AG08395 (cell line): ENCODE results near the gene PDE4D.

Experiments used
- DNase-seq: peaks from one replicate; pipeline ENCODE4 v3.0.0; 2012; ENCODE audit warnings: mixed read lengths, low spot score

Gene PDE4D

GRCh38 chr5:59102437-59102836 is 791.1 kb downstream of the PDE4D start:
- no peak for DNase-seq

- no peak for DNase-seq
Measured at GRCh38 chr5:59100875-59101274, 792.7 kb downstream of the PDE4D start.

GRCh38 chr5:59099995-59100345 is 793.6 kb downstream of the PDE4D start:
- DNase-seq, result no peak

- peak; percentile 52 for DNase-seq
Measured at GRCh38 chr5:59099270-59099994, 794.1 kb downstream of the PDE4D start.

GRCh38 chr5:59098743-59099142 is 794.8 kb downstream of the PDE4D start:
- no peak for DNase-seq

- no peak for DNase-seq
Measured at GRCh38 chr5:59097712-59098111, 795.8 kb downstream of the PDE4D start.

GRCh38 chr5:59097116-59097515 is 796.4 kb downstream of the PDE4D start:
- no peak for DNase-seq

- DNase-seq, result peak; percentile 8
Measured at GRCh38 chr5:59095480-59095879, 798.0 kb downstream of the PDE4D start.

- DNase-seq, result no peak
Measured at GRCh38 chr5:59094864-59095263, 798.7 kb downstream of the PDE4D start.

- no peak for DNase-seq
Measured at GRCh38 chr5:59093329-59093728, 800.2 kb downstream of the PDE4D start.

GRCh38 chr5:59092758-59093157 is 800.8 kb downstream of the PDE4D start:
- DNase-seq, result no peak

GRCh38 chr5:59091965-59092364 is 801.6 kb downstream of the PDE4D start:
- no peak for DNase-seq

- DNase-seq, result no peak
Measured at GRCh38 chr5:59090323-59090722, 803.2 kb downstream of the PDE4D start.

GRCh38 chr5:59089767-59090166 is 803.8 kb downstream of the PDE4D start:
- DNase-seq, result no peak

- no peak for DNase-seq
Measured at GRCh38 chr5:59088546-59088945, 805.0 kb downstream of the PDE4D start.

GRCh38 chr5:59086024-59086423 is 807.5 kb downstream of the PDE4D start:
- DNase-seq, result no peak

GRCh38 chr5:59081693-59082092 is 811.8 kb downstream of the PDE4D start:
- DNase-seq, result no peak

GRCh38 chr5:59079622-59080620 is 813.6 kb downstream of the PDE4D start:
- DNase-seq, result peak; percentile 78

GRCh38 chr5:59071755-59072549 is 821.6 kb downstream of the PDE4D start:
- DNase-seq, result no peak

GRCh38 chr5:59069438-59070079 is 824.0 kb downstream of the PDE4D start:
- DNase-seq, result peak; percentile 93

- no peak for DNase-seq
Measured at GRCh38 chr5:59067956-59068656, 825.4 kb downstream of the PDE4D start.
